UCSD-AML1 (cell line): Measurements from ENCODE around the gene STARD7.
"Not testable (repeated sequence)": the region's sequence is repeated elsewhere in the genome, so short reads cannot be mapped to it uniquely, and the experiment has no call there.

Source experiments
- DNase-seq: peaks from one replicate; lab custom pipeline; 2025; ENCODE audit not compliant: unreplicated experiment; lab: John Stamatoyannopoulos, UW

STARD7 gene, protein sequence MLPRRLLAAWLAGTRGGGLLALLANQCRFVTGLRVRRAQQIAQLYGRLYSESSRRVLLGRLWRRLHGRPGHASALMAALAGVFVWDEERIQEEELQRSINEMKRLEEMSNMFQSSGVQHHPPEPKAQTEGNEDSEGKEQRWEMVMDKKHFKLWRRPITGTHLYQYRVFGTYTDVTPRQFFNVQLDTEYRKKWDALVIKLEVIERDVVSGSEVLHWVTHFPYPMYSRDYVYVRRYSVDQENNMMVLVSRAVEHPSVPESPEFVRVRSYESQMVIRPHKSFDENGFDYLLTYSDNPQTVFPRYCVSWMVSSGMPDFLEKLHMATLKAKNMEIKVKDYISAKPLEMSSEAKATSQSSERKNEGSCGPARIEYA

GRCh38 chr2:96208143-96209010, at the start of gene STARD7:
STARD7 (minus strand) TSS chr2:96208827; CDS start chr2:96208434, 393 bp downstream.
- DNase-seq, result peak; percentile 98

DNA sequence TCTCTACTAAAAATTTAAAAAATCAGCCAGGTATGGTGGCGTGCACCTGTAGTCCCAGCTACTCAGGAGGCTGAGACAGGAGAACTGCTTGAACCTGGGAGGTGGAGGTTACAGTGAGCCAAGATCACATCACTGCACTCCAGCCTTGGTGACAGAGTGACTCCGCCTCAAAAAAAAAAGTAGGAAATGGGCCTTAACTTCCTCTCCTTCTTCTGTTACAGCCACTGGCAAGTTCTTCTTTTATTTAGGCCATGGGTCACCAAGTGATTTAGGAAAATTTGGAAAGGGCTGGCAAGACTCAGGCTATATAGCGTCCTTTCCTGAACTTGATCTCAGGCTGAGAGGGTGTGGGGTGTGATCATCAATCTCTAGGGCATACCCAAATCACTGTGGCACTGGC, 49.1 kb upstream of the STARD7 start:
- not testable (repeated sequence) for DNase-seq

GRCh38 chr2:96256611-96257113, 48.0 kb upstream of the STARD7 start:
- DNase-seq, result peak; percentile 52

DNA sequence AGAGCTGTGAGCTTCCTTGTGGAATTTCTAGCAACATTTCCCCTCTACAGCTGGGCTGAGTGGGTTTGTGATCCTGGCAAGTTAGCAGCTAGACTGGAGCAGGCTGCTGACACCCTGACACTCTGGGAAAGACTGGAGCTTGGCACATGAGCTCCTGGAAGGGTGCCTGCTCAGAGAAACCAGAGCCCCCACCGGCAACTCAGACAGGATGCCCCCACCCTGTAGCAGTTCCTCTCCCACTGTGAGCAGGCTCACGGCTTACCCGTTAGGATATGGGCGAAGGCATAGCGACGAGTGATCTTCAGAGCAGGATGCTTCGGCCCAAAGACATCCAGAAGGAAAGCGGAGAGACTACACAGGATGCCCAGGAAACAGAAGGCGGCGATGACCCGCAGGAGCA, 45.9 kb upstream of the STARD7 start:
- peak; percentile 35 for DNase-seq

- no peak for DNase-seq
Measured at GRCh38 chr2:96253006-96253405, 44.4 kb upstream of the STARD7 start.

GRCh38 chr2:96252526-96252925, 43.9 kb upstream of the STARD7 start:
- DNase-seq, result no peak

DNA sequence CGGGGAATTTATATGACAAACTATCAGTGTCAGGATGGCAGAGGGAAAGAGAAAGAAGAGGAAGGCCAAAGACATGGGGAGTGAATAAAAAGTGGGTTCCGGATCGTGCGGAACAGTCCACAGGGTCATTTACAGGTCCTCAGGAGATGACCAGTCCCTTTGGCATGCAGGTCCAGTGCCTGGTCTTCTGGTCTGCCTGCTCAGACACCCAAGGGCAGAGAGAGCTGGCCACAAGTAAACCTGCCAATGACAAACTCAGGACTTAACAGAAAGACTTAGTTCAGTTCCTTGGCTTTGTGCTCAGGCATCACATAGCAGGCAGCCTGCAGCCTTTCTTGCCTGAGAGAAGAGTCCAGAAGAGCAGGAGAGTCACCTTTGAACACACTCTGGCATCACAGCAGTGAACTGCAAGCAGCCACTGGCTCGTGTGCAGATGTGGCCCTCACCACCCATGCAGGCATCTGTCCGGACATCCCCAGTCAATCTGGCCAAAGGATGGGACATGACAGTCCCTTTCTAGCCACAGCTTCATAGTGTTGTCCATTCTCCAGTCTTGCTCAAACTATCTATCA, 43.2 kb upstream of the STARD7 start:
- DNase-seq, result peak; percentile 46

- no peak for DNase-seq
Measured at GRCh38 chr2:96250188-96250587, 41.6 kb upstream of the STARD7 start.

DNA sequence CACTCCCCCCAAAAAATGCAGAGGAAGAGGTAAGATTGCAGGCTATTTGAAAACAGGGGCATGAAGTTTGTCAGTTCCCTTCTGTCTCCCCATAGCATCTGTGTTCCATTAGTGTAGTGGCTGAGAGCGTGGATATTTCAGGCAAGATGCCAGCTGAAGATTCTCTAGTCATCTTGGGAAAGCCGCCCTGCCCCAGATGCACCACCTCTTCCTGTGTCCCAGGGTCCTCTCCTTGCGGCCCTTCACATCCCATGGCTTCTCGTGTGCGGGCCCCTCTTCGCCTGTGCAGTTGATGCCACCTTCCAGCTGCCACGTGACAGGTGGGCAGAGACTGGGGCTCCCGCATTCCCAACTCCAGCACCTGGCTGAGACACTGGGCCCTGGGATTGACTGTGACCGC, 41.0 kb upstream of the STARD7 start:
- DNase-seq, result no peak

- DNase-seq, result no peak
Measured at GRCh38 chr2:96248624-96249023, 40.0 kb upstream of the STARD7 start.

DNA sequence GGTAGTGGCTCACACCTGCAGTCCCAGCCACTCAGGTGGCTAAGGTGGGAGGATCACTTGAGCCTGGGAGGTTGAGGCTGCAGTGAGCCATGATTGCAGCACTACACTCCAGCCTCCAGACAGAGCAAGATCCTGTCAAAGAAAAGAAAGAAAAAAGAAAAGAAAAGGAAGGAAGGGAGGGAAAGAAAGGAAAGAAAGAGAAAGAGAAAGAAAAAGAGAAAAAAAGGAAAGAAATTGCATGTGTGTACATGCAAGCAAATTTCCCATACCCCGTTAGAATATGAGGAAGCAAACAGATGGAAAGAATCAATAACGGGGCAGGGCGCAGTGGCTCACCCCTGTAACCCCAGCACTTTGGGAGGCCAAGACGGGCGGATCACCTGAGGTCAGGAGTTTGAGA, 39.3 kb upstream of the STARD7 start:
- no peak for DNase-seq

- peak; percentile 39 for DNase-seq
Measured at GRCh38 chr2:96247009-96247408, 38.4 kb upstream of the STARD7 start.

DNA sequence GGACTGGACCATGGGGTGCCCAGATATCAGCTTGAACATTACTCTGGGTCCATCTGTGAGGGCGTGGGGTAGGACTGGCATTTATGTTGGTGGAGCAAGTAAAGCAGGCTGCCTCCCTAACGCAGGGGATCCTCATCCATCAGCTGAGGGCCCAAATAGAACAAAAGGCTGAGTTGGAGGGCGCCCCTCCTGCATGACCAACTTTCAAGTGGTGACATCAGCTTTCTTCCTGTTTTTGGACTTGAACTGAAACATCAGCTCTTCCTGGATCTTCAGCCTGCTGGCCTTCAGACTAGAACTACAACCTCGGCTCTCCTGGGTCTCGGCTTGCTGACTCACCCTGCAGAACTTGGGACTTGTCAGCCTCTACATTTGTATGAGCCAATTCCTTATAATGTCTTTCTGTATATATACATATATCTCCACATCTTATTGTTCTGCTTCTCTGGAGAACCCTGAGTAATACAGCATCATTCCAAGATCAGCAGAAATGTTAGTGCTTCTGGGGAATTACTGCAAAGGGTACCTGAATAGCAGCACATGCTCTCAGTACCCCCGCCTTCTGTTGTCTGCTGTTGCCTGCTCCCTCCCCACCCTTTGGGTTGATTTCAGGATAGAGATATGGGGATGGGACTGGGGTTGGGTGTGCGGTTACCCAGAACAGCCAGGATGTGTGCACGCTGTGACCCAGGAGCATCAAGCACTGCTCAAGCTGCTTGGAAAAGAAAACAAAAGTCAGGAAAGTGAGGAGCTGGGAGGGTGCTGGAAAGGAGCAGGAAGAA, 37.2 kb upstream of the STARD7 start:
- no peak for DNase-seq

DNA sequence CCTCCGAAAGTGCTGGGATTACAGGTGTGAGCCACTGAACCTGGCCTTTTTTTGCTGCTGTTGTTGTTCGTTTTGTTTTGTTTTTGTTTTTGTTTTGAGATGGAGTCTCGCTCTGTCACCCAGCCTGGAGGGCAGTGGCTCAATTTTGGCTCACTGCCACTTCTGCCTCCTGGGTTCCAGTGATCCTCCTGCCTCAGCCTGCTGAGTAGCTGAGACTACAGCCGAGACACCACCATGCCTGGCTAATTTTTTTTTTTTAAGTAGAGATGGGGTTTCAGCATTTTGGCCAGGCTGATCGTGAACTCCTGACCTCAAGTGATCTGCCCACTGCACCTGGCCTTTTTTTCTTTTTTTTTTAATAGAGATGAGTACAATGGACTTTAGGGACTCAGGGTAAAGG, 35.2 kb upstream of the STARD7 start:
- no peak for DNase-seq

- peak; percentile 59 for DNase-seq
Measured at GRCh38 chr2:96241900-96242611, 33.4 kb upstream of the STARD7 start.

DNA sequence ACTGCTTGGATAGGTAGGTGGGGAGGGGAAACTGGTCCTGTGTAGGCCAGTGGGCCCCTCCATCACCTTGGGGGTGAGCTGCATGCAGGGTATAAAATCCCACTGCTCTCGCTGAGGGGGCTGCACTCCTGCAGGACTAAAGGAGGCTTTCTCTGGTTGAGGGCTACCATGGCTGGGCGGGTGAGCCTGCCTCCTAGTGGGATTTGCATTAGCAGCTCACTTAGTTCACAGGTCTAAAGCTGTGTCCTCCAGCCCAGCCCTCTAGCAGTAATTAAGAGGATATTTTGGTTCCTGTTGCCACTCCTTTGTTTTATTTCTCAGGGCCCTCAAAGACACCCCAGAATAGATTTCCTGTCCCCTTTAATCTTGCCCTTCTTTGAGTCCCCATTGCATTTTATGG, 32.6 kb upstream of the STARD7 start:
- DNase-seq, result no peak

DNA sequence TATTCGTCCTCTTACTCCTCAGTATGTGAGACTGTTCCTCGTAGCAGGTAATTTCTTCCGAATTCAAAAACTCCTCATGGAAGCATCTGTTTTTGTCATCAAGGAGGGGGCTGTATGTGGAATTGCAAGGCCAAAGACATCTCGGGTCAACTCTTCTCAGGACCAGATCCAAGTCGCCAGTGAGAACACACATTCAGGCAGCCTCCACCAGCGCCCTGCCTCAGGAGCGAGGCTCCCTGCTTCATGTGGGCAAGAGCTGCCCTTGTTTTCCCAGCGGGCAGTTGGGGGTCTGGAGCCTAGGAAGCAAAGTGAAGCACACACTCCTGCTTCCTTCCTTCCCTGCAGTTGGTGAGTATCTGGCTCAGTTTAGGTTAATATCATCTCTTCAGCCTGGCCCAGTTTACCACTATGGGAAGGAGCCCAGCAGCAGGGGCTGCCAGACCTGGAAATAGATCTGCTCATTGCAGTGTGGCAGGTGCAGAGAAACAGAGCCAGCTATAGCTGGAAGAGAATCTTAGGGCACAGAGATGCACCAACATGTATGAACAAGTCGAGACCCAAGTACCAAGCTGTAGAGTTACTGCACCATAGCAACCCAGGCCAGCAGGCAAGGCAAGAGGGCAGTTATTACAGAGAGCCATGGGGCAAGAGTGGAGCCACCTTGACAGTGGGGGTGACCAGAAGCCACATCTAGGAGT, 31.9 kb upstream of the STARD7 start:
- DNase-seq, result no peak

- no peak for DNase-seq
Measured at GRCh38 chr2:96239745-96240264, 31.2 kb upstream of the STARD7 start.

DNA sequence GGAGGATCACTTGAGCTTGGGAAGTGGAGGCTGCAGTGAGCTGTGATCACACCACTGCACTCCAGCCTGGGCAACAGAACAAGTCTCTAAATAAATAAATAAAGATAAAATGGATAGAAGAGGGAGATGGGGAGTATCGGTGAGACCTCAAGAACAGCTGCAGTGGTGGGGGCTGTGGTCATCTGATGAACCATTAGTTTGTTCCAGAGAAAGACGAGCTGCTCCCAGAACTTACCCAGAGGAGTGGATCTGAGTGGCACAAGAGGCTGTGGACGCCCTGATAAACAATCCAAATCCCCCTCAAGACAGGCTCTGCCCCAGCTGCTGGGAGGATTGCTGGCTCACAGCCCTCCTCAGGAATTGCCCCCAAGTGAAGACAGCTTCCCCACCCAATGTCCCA, 30.5 kb upstream of the STARD7 start:
- no peak for DNase-seq
